KMS-11 (cell line): ENCODE data around the gene CASK.
A peak's percentile ranks its signal among the peaks of the same experiment; 100 is the strongest.

Experiments used
- H2AFZ ChIP-seq: fragments of 200-600 bp; sonication (generic); 2 replicates; pipeline ENCODE4 v1.6.1; 2016; ENCODE audit warnings: antibody characterized with exemption, mixed run types, low read depth
- H3K27ac ChIP-seq: fragments of 200-600 bp; sonication (generic); 2 replicates; pipeline ENCODE4 v1.6.1; 2016; ENCODE audit warnings: mild to moderate bottlenecking, mixed run types
- H3K27me3 ChIP-seq: fragments of 200-600 bp; sonication (generic); 2 replicates; pipeline ENCODE4 v1.6.1; 2017; ENCODE audit warnings: mild to moderate bottlenecking, low read depth, mixed run types, moderate library complexity; ENCODE audit not compliant: insufficient read depth
- H3K36me3 ChIP-seq: fragments of 200-600 bp; sonication (generic); 2 replicates; pipeline ENCODE4 v1.6.1; 2017; ENCODE audit warnings: mild to moderate bottlenecking, mixed run types; ENCODE audit not compliant: insufficient read depth
- H3K4me1 ChIP-seq: fragments of 200-600 bp; sonication (generic); 2 replicates; pipeline ENCODE4 v1.6.1; 2016; ENCODE audit warnings: mild to moderate bottlenecking, low read depth, mixed run types; ENCODE audit not compliant: poor library complexity, severe bottlenecking
- H3K4me2 ChIP-seq: fragments of 200-600 bp; sonication (generic); 2 replicates; pipeline ENCODE4 v1.7.0; 2016; ENCODE audit warnings: mild to moderate bottlenecking, mixed run types
- H3K4me3 ChIP-seq: fragments of 200-600 bp; sonication (generic); IDR thresholded peaks from 2 replicates; pipeline ENCODE4 v1.6.1; 2017; ENCODE audit warnings: low read depth, low read length, mixed read lengths; ENCODE audit not compliant: insufficient read depth
- H3K79me2 ChIP-seq: fragments of 200-600 bp; sonication (generic); 2 replicates; pipeline ENCODE4 v1.6.1; 2016; ENCODE audit warnings: low read depth, mixed run types; ENCODE audit not compliant: insufficient read depth
- H3K9ac ChIP-seq: fragments of 200-600 bp; sonication (generic); 2 replicates; pipeline ENCODE4 v1.6.1; 2016; ENCODE audit warnings: mild to moderate bottlenecking, mixed run types
- H4K20me1 ChIP-seq: fragments of 200-600 bp; sonication (generic); 2 replicates; pipeline ENCODE4 v1.6.1; 2016; ENCODE audit warnings: mild to moderate bottlenecking, mixed run types; ENCODE audit not compliant: insufficient read depth
- CTCF ChIP-seq: fragments of 200-600 bp; sonication (generic); conservative IDR thresholded peaks from 2 replicates; pipeline ENCODE4 v1.6.1; 2017; ENCODE audit warnings: low read depth, mild to moderate bottlenecking, antibody characterized with exemption, low read length, moderate library complexity, mixed read lengths

The CASK gene

GRCh38 chrX:41512394-41512793, 411.0 kb downstream of the CASK start:
- peak overlapping the region; percentile 34; the same call in 1 of the 2 replicates for H2AFZ ChIP-seq
- peaks cover 43% of the 10 kb centered on the region for H3K4me1 ChIP-seq
- H3K27ac ChIP-seq = peak overlapping the region; percentile 81
- H3K4me3 ChIP-seq = no peak overlapping the region
- H4K20me1 ChIP-seq = no peaks in the 10 kb centered on the region
- H3K4me2 ChIP-seq = peak overlapping the region; percentile 84
- no peak for TF ChIP-seq CTCF
- no peaks in the 10 kb centered on the region for H3K36me3 ChIP-seq
- H3K9ac ChIP-seq = peak overlapping the region; percentile 41; the same call in 1 of the 2 replicates
- no peaks in the 10 kb centered on the region for H3K79me2 ChIP-seq
- H3K27me3 ChIP-seq = no peaks in the 10 kb centered on the region

- Histone ChIP-seq H3K4me2 (no peak overlapping the region), H3K9ac (no peak overlapping the region), H2AFZ (no peak overlapping the region), H4K20me1 (no peaks in the 10 kb centered on the region), H3K27ac (no peak overlapping the region), H3K79me2 (no peaks in the 10 kb centered on the region), H3K27me3 (no peaks in the 10 kb centered on the region), H3K4me3 (no peak overlapping the region), H3K36me3 (no peaks in the 10 kb centered on the region), H3K4me1 (peaks cover 24% of the 10 kb centered on the region)
- no peak for TF ChIP-seq CTCF
Observed at GRCh38 chrX:41507919-41508318, 415.4 kb downstream of the CASK start.

- Histone ChIP-seq H3K36me3 (no peaks in the 10 kb centered on the region), H3K27ac (no peak overlapping the region), H3K79me2 (no peaks in the 10 kb centered on the region), H2AFZ (no peak overlapping the region), H3K4me2 (no peak overlapping the region), H3K27me3 (no peaks in the 10 kb centered on the region), H3K9ac (no peak overlapping the region), H4K20me1 (no peaks in the 10 kb centered on the region), H3K4me1 (no peaks in the 10 kb centered on the region), H3K4me3 (no peak overlapping the region)
- no peak for TF ChIP-seq CTCF
Observed at GRCh38 chrX:41502004-41502403, 421.4 kb downstream of the CASK start.

- Histone ChIP-seq H3K4me3 (no peak overlapping the region), H3K27me3 (no peaks in the 10 kb centered on the region), H3K79me2 (no peaks in the 10 kb centered on the region), H3K4me2 (no peak overlapping the region), H3K27ac (no peak overlapping the region), H3K36me3 (no peaks in the 10 kb centered on the region), H4K20me1 (no peaks in the 10 kb centered on the region), H3K9ac (no peak overlapping the region), H3K4me1 (no peaks in the 10 kb centered on the region), H2AFZ (no peak overlapping the region)
- TF ChIP-seq CTCF = no peak
Observed at GRCh38 chrX:41499984-41500383, 423.4 kb downstream of the CASK start.
